ENCODE results near the gene MAVS. TPM values are rescaled to one million over a fixed set of nuclear protein-coding genes. Genes with fewer than 3 reads are reported as not detected.
"Not testable (repeated sequence)": the region's sequence is repeated elsewhere in the genome, so short reads cannot be mapped to it uniquely, and the experiment has no call there.

The MAVS gene
- total RNA-seq, 1 experiment from 2014 or later: 10.0 TPM

DNA sequence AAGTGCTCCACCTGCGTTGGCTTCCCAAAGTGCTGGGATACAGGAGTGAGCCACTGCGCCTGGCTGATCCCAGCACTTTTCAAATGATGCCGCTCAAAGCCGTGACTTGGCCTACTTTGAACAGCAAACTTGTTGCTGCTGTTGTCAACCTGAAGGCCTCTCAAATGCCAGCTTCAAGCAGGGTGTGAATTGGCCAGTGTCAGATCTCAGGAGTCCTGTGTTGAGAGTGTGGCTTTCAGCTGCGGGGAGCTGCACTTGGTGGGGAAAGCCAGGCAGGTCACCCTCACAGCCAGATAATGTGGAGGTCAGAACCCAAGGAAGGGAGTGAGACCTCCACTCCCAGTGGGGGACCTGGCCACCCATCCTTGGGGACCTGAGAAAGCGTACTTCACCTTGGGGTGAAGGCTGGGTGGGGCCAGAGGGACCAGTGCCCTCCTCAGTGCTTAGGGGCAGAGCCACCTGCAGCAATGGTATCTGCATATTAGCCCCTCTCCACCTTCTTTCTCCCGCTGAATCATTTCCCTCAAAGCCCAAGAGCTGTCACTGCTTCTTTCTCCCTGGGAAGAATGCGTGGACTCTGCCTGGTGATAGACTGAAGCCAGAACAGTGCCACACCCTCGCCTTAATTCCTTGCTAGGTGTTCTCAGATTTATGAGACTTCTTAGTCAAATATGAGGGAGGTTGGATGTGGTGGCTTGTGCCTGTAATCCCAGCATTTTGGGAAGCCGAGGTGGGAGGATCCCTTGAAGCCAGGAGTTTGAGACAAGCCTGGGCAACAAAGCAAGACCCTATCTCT, 23.4 kb downstream of the MAVS start:
- in situ Hi-C loops (cut with HindIII; ENCODE audit: low pct_unique_long_range_greater_than_20kb, low sequenced_read_pairs): no loop called here
- no peak for DNase-seq (ENCODE audit: low read depth)

DNA sequence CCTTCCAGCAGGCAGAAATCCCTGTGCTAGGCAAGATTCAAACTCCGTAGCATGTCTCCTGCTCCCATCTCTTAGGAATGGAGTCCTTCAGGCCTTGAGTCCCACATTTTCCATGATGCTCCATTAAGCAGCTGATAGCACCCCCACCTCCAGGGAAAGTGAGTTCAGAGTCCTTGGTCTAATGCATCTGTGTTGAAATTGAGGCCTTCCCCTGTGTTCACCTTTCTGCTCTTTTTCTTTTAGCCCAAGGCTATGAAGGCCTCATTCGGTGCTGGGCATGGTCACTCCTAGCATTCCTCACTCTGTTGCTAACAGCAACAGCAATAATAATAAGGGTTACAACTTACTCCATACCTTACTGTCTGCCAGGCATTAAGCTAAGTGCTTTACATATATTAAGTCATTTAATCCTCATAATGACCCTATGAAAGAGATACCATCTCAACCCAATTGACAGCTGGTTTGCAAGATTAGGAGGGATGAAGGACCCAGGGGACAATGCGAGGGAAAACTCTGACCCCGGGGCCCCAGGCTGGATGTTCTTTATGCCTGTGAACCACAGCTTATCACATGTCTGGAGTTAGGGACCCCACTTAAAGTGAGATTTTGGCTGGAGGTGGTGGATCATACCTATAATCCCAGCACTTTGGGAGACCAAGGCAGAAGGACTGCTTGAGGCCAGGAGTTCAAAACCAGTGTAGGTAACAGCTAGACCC, 25.1 kb downstream of the MAVS start:
- DNase-seq (ENCODE audit: low read depth): peak; percentile 57
- in situ Hi-C loops (cut with HindIII; ENCODE audit: low pct_unique_long_range_greater_than_20kb, low sequenced_read_pairs): no loop called here

DNA sequence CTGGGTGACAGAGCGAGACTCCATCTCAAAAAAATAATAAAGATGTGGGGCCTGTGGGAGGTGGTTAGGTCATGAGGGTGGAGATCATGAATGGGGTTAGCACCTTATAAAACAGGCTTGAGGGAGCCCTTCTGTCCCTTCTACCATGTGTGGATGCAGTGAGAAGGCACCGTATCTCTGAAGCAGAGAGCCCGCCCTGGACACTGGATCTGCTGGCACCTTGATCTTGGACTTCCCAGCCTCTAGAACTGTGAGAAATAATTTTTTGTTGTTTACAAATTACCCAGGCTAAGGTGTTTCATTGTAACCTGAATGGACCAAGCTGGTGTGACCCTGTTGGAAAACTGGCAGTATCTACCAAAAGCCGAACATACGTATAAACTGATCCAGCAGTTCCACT, 26.9 kb downstream of the MAVS start:
- in situ Hi-C loops (cut with HindIII; ENCODE audit: low pct_unique_long_range_greater_than_20kb, low sequenced_read_pairs): no loop called here
- DNase-seq (ENCODE audit: low read depth): no peak

DNA sequence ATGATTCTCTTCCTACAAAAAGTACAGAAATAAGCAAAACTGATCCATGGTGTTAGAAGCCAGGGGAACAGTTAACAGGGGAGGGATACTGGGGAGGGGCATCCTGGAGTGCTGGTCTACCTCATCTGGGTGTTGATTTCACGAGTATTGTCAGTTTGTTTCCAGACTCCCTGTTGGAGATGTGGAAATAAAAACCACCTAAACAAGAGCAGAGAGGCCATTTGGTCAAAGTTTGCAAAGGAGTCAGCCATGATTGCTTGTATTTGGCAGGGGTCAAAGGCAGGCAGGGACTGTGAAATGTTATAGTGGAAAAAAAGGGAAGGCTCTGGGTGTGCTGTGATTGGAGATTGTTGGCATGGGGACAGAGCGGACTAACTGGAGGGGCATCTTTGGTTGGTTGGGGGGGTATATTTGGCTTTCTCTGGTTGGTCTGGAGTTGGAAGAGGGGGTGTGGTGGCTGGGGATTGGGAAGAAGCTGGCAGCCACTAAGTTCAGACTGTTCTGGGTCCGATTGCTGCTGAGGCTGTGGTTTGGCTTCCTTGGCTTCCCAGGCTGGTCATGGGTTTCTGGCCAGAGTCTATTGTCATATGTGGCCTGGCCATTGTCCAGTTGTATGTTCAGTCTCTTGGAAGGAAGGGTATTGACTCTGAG, 27.7 kb downstream of the MAVS start:
- in situ Hi-C loops (cut with HindIII; ENCODE audit: low pct_unique_long_range_greater_than_20kb, low sequenced_read_pairs): no loop called here
- no peak for DNase-seq (ENCODE audit: low read depth)

DNA sequence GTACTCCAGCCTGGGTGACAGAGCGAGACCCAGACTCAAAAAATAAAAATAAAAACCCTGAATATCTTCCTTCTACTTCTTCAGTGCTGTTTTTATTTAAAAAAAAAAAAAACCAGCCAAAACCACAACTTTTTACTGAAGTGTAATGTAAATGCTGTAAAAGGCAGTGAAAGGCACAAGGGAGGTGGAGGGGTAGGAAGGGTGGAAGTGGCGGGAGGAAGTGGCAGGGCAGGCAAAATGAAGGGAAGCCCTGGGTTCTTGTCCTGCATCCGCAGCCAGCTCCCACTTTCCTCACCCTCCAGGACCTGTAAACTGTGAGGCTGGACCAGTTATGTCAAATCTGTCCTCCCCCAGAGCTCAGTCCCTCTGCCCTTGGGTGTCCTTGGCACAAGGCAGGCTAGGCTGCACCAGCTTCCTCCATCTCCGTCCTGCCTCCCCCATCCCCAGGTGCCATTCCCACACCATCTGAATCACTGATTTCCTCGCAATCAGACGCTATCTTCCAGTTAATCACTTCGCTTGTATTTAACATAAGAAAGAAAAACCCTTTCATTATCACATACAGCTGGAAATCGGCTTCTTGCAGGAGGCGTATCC, 28.8 kb downstream of the MAVS start:
- no peak for DNase-seq (ENCODE audit: low read depth)
- in situ Hi-C loops (cut with HindIII; ENCODE audit: low pct_unique_long_range_greater_than_20kb, low sequenced_read_pairs): no loop called here

DNA sequence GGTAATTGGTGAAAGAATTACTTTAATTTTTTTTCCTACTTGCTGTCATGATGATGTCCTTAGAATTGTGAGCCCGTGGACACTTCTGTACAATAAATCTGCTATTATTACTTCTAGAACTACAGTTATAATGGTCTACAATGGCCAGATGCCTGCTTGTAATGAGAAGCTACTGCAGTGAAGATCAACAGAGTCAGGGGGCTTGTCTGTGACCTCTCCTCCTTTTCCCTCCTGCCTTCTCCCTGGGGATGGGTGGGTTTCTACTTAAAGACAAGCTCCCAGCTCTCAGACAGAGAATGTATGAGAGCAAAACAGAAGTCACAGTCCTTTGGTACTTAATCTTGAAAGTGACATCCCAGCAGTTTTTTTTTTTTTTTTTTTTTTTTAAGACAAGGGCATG, 29.4 kb downstream of the MAVS start:
- in situ Hi-C loops (cut with HindIII; ENCODE audit: low pct_unique_long_range_greater_than_20kb, low sequenced_read_pairs): no loop called here
- no peak for DNase-seq (ENCODE audit: low read depth)

DNA sequence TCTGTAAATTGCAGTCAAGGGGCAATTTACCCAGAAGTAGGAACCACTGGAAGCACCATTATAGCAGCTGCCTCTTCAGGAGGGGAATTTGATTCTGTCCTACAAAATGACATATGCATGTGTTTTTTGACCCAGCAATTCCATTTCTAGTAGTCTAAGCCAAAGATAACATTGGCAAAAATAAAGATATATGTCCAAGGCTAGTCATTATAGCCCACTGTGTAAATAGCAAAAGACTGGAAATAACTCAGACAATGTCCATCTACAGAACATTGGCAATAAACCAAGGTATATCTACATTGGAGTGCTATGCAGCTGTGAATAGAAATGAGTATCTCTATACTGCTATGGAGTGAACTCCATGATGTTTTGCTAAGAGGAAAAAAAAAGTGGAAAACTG, 30.0 kb downstream of the MAVS start:
- no peak for DNase-seq (ENCODE audit: low read depth)
- in situ Hi-C loops (cut with HindIII; ENCODE audit: low pct_unique_long_range_greater_than_20kb, low sequenced_read_pairs): no loop called here

DNA sequence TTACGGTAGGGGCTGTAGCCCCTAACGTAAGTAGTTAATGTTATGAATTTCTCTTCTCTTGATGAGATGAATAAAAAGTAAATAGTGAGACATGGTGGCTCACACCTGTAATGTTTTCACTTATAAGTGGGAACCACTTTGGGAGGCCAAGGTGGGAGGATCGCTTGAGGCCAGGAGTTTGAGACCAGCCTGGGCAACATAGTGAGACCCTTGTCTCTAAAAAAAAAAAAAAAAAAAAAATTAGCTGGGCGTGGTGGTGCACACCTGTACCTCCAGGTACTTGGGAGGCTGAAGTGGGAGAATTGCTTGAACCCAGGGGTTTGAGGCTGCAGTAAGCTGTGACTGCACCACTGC, 32.3 kb downstream of the MAVS start:
- in situ Hi-C loops (cut with HindIII; ENCODE audit: low pct_unique_long_range_greater_than_20kb, low sequenced_read_pairs); DNase-seq (ENCODE audit: low read depth): not testable (repeated sequence)

DNA sequence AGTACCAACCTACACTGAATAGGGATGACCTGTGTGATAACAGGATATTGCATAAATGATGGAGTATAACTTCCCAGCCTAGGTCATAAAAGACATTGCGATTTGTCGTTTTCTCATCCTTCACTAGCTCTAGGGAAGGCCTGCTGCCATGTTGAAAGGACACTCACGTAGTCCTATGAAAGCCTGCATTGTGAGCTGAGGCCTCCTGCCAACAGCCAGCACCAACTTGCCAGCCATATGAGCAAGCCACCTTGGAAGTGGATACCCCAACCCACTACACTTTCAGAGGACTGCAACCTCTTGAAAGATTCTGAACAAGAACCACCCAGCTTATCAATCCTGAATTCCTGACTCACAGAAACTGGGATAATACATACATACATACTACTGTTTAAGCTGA, 39.1 kb downstream of the MAVS start:
- in situ Hi-C loops (cut with HindIII; ENCODE audit: low pct_unique_long_range_greater_than_20kb, low sequenced_read_pairs): no loop called here
- DNase-seq (ENCODE audit: low read depth): no peak

DNA sequence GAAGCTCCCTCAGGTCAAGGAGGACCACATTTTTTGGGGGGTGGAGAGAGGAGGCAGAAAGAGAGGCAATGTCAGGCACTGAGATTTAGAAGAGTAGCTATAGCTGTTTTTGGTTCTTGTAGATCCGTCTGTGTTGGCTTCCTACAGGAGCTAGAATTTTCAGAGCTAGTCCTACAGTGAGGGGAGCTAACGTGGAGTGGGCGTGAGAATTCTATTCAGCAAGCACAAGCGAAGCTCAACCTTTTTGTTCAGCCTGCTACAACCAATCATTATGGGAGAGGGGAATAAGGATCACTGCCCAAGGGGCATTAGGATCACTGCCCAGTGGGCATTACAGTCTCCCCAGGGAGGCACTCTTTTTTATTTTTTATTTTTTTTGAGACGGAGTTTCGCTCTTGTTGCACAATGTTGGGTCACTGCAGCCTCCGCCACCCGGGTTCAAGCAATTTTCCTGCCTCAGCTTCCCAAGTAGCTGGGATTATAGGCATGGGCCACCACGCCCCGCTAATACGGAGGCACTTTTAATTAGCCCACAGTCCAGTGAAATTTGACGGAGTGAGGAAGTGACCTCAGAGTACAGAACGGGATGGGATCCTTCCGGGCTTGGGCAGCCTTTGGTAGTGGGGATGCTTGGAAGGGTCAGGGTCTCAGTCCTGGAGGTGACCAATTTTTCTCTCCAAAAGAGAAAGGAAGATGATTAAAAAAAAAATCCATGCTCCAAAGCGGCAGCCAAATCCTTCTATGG, 41.4 kb downstream of the MAVS start:
- in situ Hi-C loops (cut with HindIII; ENCODE audit: low pct_unique_long_range_greater_than_20kb, low sequenced_read_pairs): no loop called here
- DNase-seq (ENCODE audit: low read depth): no peak

DNA sequence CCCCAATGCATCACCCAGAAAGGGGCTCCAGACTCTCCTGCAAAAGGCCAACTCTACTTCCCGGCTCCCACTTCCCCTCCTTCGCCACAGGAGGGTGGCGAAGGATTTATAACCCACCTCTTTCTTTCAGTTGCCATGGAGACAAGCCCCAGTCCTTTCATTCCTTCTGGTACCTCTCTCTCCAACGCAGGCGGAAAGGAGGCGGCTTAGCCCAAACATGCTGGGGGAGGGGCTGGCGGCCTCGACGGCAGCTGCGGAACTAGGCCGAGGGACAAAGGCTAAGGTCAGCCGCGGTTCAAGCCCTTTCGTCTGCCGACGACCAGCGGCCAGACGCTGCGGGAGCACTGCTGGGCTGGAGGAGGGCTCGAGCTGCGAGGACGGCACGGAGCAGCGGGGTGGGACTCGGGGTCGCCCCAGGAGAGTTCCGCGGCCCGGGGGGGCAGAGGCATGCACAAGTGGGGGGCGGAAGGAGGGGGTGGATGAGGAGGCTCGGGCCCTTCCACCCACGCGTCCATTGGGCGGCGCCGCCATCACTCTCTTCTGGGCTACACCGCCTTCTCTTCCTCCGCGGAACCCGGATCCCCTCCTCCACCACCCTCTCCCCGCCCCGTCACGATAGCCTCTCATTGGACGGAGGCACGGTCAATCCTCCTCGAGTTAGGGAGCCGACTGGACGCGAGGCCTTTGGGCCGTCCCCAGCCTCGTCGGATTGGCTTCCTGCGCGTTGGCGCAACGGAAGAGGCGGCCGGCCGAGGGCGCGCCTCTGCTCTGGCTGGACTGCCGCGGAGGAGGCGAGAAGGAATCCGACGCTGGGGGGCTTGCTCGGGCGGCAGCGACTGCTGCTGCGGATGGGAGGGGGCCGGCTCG, 42.2 kb downstream of the MAVS start, which contains the start of gene PANK2:
TSS of gene PANK2 (plus strand) at position 766 of the 867 bp plus-strand sequence.
- in situ Hi-C loops (cut with HindIII; ENCODE audit: low pct_unique_long_range_greater_than_20kb, low sequenced_read_pairs): no loop called here
- DNase-seq (ENCODE audit: low read depth): peak; percentile 100

DNA sequence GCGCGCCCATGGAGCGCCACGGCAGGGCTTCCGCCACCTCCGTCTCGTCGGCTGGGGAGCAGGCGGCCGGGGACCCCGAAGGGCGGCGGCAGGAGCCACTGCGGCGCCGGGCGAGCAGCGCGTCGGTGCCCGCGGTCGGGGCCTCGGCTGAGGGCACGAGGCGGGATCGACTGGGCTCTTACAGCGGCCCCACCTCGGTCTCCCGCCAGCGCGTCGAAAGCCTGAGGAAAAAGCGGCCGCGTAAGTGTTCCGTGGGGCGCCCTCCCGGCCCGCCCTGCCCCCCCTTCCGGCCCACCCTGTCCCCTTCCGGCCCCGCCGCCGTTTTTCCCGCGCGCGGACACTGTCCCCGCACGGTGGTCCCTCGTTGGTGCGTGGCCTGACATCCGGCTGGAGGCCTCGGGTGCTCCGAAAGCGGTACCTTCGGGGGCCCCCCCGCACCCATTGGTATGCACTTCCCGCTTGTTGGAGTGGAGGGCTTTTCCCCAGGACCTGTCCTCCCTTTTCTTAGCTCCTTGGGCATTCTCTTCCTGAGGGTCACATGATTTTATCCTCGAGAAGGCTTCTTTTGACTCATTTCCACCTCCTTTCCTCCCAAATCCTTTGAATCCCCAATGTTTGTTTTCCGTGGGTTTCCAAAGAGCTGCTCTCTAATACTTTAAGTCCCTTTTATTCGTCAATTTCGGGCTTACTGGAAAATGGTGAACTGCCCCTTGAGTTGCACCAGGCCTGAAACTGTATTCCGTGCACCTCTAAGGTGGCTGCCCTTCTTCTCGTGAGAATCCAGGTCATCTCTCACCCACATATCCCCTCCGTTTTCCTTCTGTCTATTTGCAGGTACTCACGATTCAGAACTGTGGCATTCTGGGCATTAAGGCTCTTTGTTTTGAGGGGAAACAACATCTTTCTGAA, 43.1 kb downstream of the MAVS start:
- DNase-seq (ENCODE audit: low read depth): peak; percentile 50

DNA sequence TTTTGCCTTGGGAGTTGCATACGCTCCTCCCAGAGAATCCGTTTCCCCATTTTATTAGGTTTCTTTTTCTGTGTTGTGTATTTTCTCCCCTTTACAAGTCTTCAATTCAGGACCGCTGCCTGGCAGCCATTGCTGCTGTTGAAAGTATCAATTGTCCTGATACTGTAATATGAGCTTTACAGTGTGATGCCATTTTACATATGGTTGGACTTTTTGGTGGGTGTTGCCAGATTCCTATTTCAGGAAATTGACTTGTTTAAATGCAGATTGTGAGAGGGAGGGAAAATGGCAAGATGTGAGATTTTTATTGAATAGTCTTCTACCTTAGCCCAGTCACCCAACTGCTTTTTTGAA, 43.7 kb downstream of the MAVS start:
- in situ Hi-C loops (cut with HindIII; ENCODE audit: low pct_unique_long_range_greater_than_20kb, low sequenced_read_pairs): no loop called here

More for the DNA sequence above, 43.1 kb downstream of the MAVS start:
- in situ Hi-C loops (cut with HindIII; ENCODE audit: low pct_unique_long_range_greater_than_20kb, low sequenced_read_pairs): no loop called here

DNA sequence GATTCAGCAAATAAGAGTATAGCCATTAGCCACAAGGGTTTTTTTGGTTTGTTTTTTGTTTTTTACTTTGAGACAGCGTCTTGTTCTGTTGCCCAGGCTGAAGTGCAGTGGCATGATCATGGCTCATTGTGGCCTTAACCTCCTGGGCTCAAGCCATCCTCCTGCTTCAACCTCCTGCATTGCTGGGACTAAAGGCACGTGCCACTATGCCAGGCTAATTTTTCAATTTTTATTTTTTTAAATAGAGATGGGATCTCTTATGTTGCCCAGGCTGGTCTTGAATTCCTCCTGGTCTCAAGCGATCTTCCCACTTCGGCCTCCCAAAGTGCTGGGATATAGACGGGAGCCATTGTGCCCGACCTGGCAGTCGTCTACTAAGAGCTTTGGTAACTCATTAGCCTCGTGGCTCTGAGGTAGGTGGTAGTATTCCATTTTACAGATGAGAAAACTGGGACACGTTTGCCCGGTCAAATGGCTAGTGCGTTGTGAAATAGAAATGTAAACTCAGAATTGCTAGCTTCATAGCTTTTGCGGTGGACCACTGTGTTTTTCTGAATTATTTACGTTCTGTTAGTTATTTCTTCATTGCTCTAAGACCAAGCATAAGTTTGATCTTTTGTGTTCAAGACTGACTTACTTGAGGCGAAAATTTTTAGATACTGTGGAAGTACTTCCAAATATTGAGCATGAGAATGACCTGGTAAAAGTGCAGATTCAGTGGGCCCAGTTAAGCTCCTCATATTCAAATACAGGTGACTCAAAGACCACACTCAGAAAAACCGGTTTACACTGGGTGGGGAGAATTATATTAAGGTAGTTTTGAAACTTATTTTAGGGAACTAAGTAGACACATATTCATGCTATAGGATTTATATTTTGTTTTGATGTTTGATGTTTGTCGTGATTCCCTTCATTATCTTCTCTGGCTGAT, 44.6 kb downstream of the MAVS start:
- in situ Hi-C loops (cut with HindIII; ENCODE audit: low pct_unique_long_range_greater_than_20kb, low sequenced_read_pairs): no loop called here
- no peak for DNase-seq (ENCODE audit: low read depth)

More for the DNA sequence above, 43.7 kb downstream of the MAVS start:
- peak; percentile 50 for DNase-seq (ENCODE audit: low read depth)

DNA sequence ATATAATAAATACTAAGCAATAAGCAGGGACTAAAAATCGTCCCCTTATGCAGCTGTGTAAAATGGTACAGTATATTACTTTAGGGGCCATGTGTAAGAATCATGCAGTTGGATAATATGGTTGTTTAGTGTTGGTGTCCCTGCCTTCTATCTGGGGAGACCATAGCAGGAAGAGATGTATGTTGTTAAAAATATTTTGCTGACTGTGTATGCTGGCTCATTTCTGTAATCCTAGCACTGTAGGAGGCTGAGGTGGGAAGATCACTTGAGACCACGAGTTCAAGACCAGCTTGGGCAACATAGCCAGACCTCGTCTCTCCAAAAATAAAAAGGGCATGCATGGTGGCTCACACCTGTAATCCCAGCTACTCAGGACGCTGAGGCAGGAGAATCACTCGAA, 48.2 kb downstream of the MAVS start:
- in situ Hi-C loops (cut with HindIII; ENCODE audit: low pct_unique_long_range_greater_than_20kb, low sequenced_read_pairs): no loop called here
- DNase-seq (ENCODE audit: low read depth): no peak

DNA sequence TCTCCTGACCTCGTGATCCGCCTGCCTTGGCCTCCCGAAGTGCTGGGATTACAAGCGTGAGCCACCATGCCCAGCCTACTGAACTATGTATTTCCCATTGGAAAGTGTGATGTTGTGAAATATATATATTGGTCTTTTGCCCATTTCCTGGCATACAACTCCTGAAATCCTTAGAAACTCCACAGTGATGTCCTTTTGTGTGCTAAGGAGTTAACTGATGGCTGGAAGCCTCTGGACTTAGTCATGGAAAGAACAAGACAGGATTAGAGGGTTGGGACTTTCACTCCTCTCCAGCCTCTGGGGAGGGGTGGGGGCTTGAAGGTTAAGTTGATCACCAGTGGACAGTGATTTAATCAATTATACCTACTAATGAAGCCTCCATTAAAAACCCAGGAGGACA, 49.7 kb downstream of the MAVS start:
- in situ Hi-C loops (cut with HindIII; ENCODE audit: low pct_unique_long_range_greater_than_20kb, low sequenced_read_pairs): no loop called here
- no peak for DNase-seq (ENCODE audit: low read depth)

Measured in Caki2 (cell line).